H9 (cell line): ENCODE results near the gene SULT2B1. TPM values are rescaled to one million over a fixed set of nuclear protein-coding genes. Genes with fewer than 3 reads are reported as not detected.

Experiments used
- DNase-seq: peaks from one replicate; pipeline ENCODE4 v3.0.0-alpha.2; 2017
- H2AFZ ChIP-seq: one replicate; pipeline ENCODE4 v1.6.1; 2013; ENCODE audit warnings: mild to moderate bottlenecking, low read length, control low read depth, moderate library complexity
- H2AK5ac ChIP-seq: 2 replicates; pipeline ENCODE4 v1.6.1; 2013; ENCODE audit warnings: low read length, control low read depth, mixed read lengths; ENCODE audit not compliant: insufficient read length
- H2BK120ac ChIP-seq: one replicate; pipeline ENCODE4 v1.6.1; 2013; ENCODE audit warnings: low read depth, mild to moderate bottlenecking, low read length, control low read depth, inconsistent platforms; ENCODE audit not compliant: poor library complexity, severe bottlenecking
- H2BK12ac ChIP-seq: 2 replicates; pipeline ENCODE4 v1.6.1; 2013; ENCODE audit warnings: low read length, control low read depth, mixed read lengths, low read depth; ENCODE audit not compliant: insufficient read length
- H2BK15ac ChIP-seq: 2 replicates; pipeline ENCODE4 v1.6.1; 2013; ENCODE audit warnings: low read depth, low read length, control low read depth
- H2BK20ac ChIP-seq: one replicate; pipeline ENCODE4 v1.6.1; 2013; ENCODE audit warnings: low read depth, mild to moderate bottlenecking, low read length, control low read depth, inconsistent platforms; ENCODE audit not compliant: poor library complexity, severe bottlenecking
- H2BK5ac ChIP-seq: 2 replicates; pipeline ENCODE4 v1.6.1; 2013; ENCODE audit warnings: low read length, control low read depth, mixed read lengths; ENCODE audit not compliant: insufficient read length
- H3K14ac ChIP-seq: 2 replicates; pipeline ENCODE4 v1.6.1; 2013; ENCODE audit warnings: low read length, control low read depth; ENCODE audit not compliant: insufficient read depth
- H3K18ac ChIP-seq: 2 replicates; pipeline ENCODE4 v1.6.1; 2013; ENCODE audit warnings: low read depth, mild to moderate bottlenecking, mixed read lengths, low read length, control low read depth; ENCODE audit not compliant: insufficient read length
- H3K23ac ChIP-seq: 2 replicates; pipeline ENCODE4 v1.6.1; 2013; ENCODE audit warnings: low read length, control low read depth, mixed read lengths, low read depth; ENCODE audit not compliant: insufficient read length
- H3K23me2 ChIP-seq: 2 replicates; pipeline ENCODE4 v1.6.1; 2013; ENCODE audit warnings: low read depth, mild to moderate bottlenecking, mixed read lengths, low read length, control low read depth; ENCODE audit not compliant: insufficient read length, poor library complexity, severe bottlenecking
- H3K27ac ChIP-seq: 2 replicates; pipeline ENCODE4 v1.5.1; 2013; ENCODE audit warnings: low read length, control low read depth, mixed read lengths, low read depth; ENCODE audit not compliant: insufficient read length
- H3K27me3 ChIP-seq: 2 replicates; pipeline ENCODE4 v1.6.1; 2013; ENCODE audit warnings: low read length, control low read depth, inconsistent platforms; ENCODE audit not compliant: insufficient read depth
- H3K4ac ChIP-seq: 2 replicates; pipeline ENCODE4 v1.6.1; 2013; ENCODE audit warnings: low read depth, mild to moderate bottlenecking, control low read depth, inconsistent platforms, low read length, moderate library complexity
- H3K4me1 ChIP-seq: 2 replicates; pipeline ENCODE4 v1.6.1; 2013; ENCODE audit warnings: low read length, control low read depth, inconsistent platforms; ENCODE audit not compliant: insufficient read depth
- H3K4me2 ChIP-seq: 2 replicates; pipeline ENCODE4 v1.6.1; 2013; ENCODE audit warnings: low read length, control low read depth, mixed read lengths; ENCODE audit not compliant: insufficient read length, insufficient read depth
- H3K56ac ChIP-seq: 2 replicates; pipeline ENCODE4 v1.6.1; 2013; ENCODE audit warnings: low read depth, mild to moderate bottlenecking, mixed read lengths, low read length, control low read depth; ENCODE audit not compliant: insufficient read length
- H3K79me1 ChIP-seq: 2 replicates; pipeline ENCODE4 v1.6.1; 2013; ENCODE audit warnings: low read depth, mild to moderate bottlenecking, moderate library complexity, low read length, control low read depth, inconsistent platforms; ENCODE audit not compliant: insufficient read depth, poor library complexity, severe bottlenecking
- H3K79me2 ChIP-seq: 2 replicates; pipeline ENCODE4 v1.6.1; 2013; ENCODE audit warnings: low read length, control low read depth, inconsistent platforms; ENCODE audit not compliant: insufficient read depth
- H3K9ac ChIP-seq: 2 replicates; pipeline ENCODE4 v1.6.1; 2013; ENCODE audit warnings: low read length, control low read depth, mixed read lengths; ENCODE audit not compliant: insufficient read length; ENCODE audit errors: extremely low read depth
- H3K9me3 ChIP-seq: one replicate; pipeline ENCODE4 v1.6.1; 2013; ENCODE audit warnings: low read depth, low read length, inconsistent platforms; ENCODE audit not compliant: control insufficient read depth
- H3T11ph ChIP-seq: one replicate; pipeline ENCODE4 v1.6.1; 2013; ENCODE audit warnings: mild to moderate bottlenecking, low read length, control low read depth, inconsistent platforms
- H4K20me1 ChIP-seq: one replicate; pipeline ENCODE4 v1.6.1; 2013; ENCODE audit not compliant: control insufficient read depth, insufficient read length, insufficient read depth
- H4K5ac ChIP-seq: 2 replicates; pipeline ENCODE4 v1.6.1; 2013; ENCODE audit warnings: low read depth, mild to moderate bottlenecking, mixed read lengths, low read length, control low read depth; ENCODE audit not compliant: insufficient read length
- H4K8ac ChIP-seq: replicated peaks from 2 replicates; pipeline ENCODE4 v1.6.1; 2013; ENCODE audit warnings: low read length, control low read depth, mixed read lengths, low read depth; ENCODE audit not compliant: insufficient read length
- H4K91ac ChIP-seq: 2 replicates; pipeline ENCODE4 v1.6.1; 2013; ENCODE audit warnings: low read depth, mild to moderate bottlenecking, moderate library complexity, mixed read lengths, low read length, control low read depth; ENCODE audit not compliant: insufficient read length
- H3K27ac Mint-ChIP-seq, 3 experiments: 2 replicates in 2 of 3; 3 replicates in 1 of 3; pipeline ENCODE4 v1.8.0; 2020 to 2021; ENCODE audit warnings: mixed read lengths in 3 of 3, mild to moderate bottlenecking in 1 of 3, moderate library complexity in 1 of 3
- H3K27me3 Mint-ChIP-seq: 2 replicates; pipeline ENCODE4 v1.8.0; 2021; ENCODE audit warnings: low read depth, mild to moderate bottlenecking, moderate library complexity, mixed read lengths
- H3K36me3 Mint-ChIP-seq, 3 experiments: 2 replicates in 2 of 3; 3 replicates in 1 of 3; pipeline ENCODE4 v1.8.0; 2020 to 2021; ENCODE audit warnings: low read depth in 3 of 3, mixed read lengths in 3 of 3; ENCODE audit not compliant: insufficient read depth in 1 of 3
- H3K4me1 Mint-ChIP-seq, 2 experiments: 2 replicates each; pipeline ENCODE4 v1.8.0; 2020; ENCODE audit warnings: mixed read lengths in 2 of 2
- H3K4me3 Mint-ChIP-seq, 2 experiments: 2 replicates in 1 of 2; 3 replicates in 1 of 2; pipeline ENCODE4 v1.8.0; 2020 to 2021; ENCODE audit warnings: mild to moderate bottlenecking in 2 of 2, mixed read lengths in 2 of 2, moderate library complexity in 1 of 2
- H3K9me3 Mint-ChIP-seq, 2 experiments: 2 replicates in 1 of 2; 3 replicates in 1 of 2; pipeline ENCODE4 v1.8.0; 2020; ENCODE audit warnings: mild to moderate bottlenecking in 2 of 2, mixed read lengths in 2 of 2, moderate library complexity in 1 of 2
- CTCF ChIP-seq: fragments of 200-600 bp; sonication (generic); conservative IDR thresholded peaks from 3 replicates; pipeline ENCODE4 v1.8.0; 2021; ENCODE audit warnings: antibody characterized with exemption, mild to moderate bottlenecking
- WGBS: extraction: QIAGEN DNeasy Blood & Tissue Kit; methylation state at CpG from one replicate; pipeline ENCODE4 v1.1.7; 2013; ENCODE audit warnings: missing lambda C conversion rate, low lambda C conversion rate, mixed read lengths; ENCODE audit not compliant: insufficient read length; ENCODE audit errors: extremely low coverage; 5-methylcytosine and 5-hydroxymethylcytosine counted together
- total RNA-seq: library from RNA; stranded (reverse); gene quantifications from 2 replicates; pipeline ENCODE4 v1.2.1, GENCODE V29; 2021

SULT2B1 gene
- total RNA-seq, 1 experiment from 2014 or later, result 1.7 TPM

- Histone ChIP-seq H3K27ac (no peak overlapping the region), H2BK20ac (no peak overlapping the region), H3K18ac (no peak overlapping the region), H3K23me2 (no peaks in the 10 kb centered on the region), H2BK5ac (no peak overlapping the region), H2AK5ac (no peak overlapping the region), H4K20me1 (no peaks in the 10 kb centered on the region), H3K4me1 (no peaks in the 10 kb centered on the region), H3K4ac (no peak overlapping the region), H3K14ac (no peak overlapping the region), H2BK15ac (no peak overlapping the region), H3K56ac (no peak overlapping the region), H3T11ph (no peak overlapping the region), H3K9me3 (no peaks in the 10 kb centered on the region), H3K79me1 (no peaks in the 10 kb centered on the region), H2AFZ (no peak overlapping the region), H4K91ac (no peak overlapping the region), H3K23ac (no peak overlapping the region), H3K4me2 (no peak overlapping the region), H2BK12ac (no peak overlapping the region), H3K27me3 (no peaks in the 10 kb centered on the region), H2BK120ac (no peak overlapping the region), H3K79me2 (no peaks in the 10 kb centered on the region), H4K5ac (no peak overlapping the region), H3K9ac (no peak overlapping the region), H4K8ac (no peak overlapping the region)
- WGBS, result no CpG with 5 or more reads among the region's 3 CpGs
- H3K9me3 Mint-ChIP-seq, result no peaks in the 10 kb centered on the region
- peaks cover 4 to 6% of the 10 kb centered on the region in 2 experiments for H3K4me1 Mint-ChIP-seq
- H3K27me3 Mint-ChIP-seq, result no peaks in the 10 kb centered on the region; the same call in 1 of the 2 replicates
- no peak overlapping the region for H3K4me3 Mint-ChIP-seq
- no peak for DNase-seq
- H3K36me3 Mint-ChIP-seq, result no peaks in the 10 kb centered on the region
- TF ChIP-seq CTCF, result no peak
- H3K27ac Mint-ChIP-seq, result no peak overlapping the region
Measured at GRCh38 chr19:48578891-48579290, 26.9 kb downstream of the SULT2B1 start.
